ENCODE measurements around the gene PPP1R9B.

PPP1R9B gene

GRCh38 chr17:50100480-50100883 is 50.0 kb downstream of the PPP1R9B start:
- Histone ChIP-seq H3K79me2 (ENCODE audit: control insufficient read depth, insufficient read depth, low read length, unreplicated experiment) (no peaks in the 10 kb centered on the region), H3K27ac (ENCODE audit: low read depth, low read length) (no peak overlapping the region), H3K36me3 (ENCODE audit: insufficient read depth, low read length) (no peaks in the 10 kb centered on the region), H3K4me3 (ENCODE audit: low read depth, low read length) (no peak overlapping the region), H3K4me1 (ENCODE audit: control insufficient read depth, insufficient read depth, low read length, unreplicated experiment) (peaks cover 17% of the 10 kb centered on the region), H2AFZ (ENCODE audit: low read length, unreplicated experiment) (no peak overlapping the region), H3K27me3 (ENCODE audit: insufficient read depth, low read length) (no peaks in the 10 kb centered on the region)

- H3K4me1 ChIP-seq (ENCODE audit: control insufficient read depth, insufficient read depth, low read length, unreplicated experiment): peaks cover 22% of the 10 kb centered on the region
- H3K79me2 ChIP-seq (ENCODE audit: control insufficient read depth, insufficient read depth, low read length, unreplicated experiment): no peaks in the 10 kb centered on the region
- H3K27ac ChIP-seq (ENCODE audit: low read depth, low read length): no peak overlapping the region
- H3K36me3 ChIP-seq (ENCODE audit: insufficient read depth, low read length): no peaks in the 10 kb centered on the region
- H3K4me3 ChIP-seq (ENCODE audit: low read depth, low read length): no peak overlapping the region
- H2AFZ ChIP-seq (ENCODE audit: low read length, unreplicated experiment): no peak overlapping the region
- H3K27me3 ChIP-seq (ENCODE audit: insufficient read depth, low read length): no peaks in the 10 kb centered on the region
These were observed 51.5 kb downstream of the PPP1R9B start for GRCh38 chr17:50099003-50099402.

GRCh38 chr17:50098583-50098982 is 51.9 kb downstream of the PPP1R9B start:
- peaks cover 22% of the 10 kb centered on the region for H3K4me1 ChIP-seq (ENCODE audit: control insufficient read depth, insufficient read depth, low read length, unreplicated experiment)
- H3K27me3 ChIP-seq (ENCODE audit: insufficient read depth, low read length): no peaks in the 10 kb centered on the region
- H3K36me3 ChIP-seq (ENCODE audit: insufficient read depth, low read length): no peaks in the 10 kb centered on the region
- no peak overlapping the region for H2AFZ ChIP-seq (ENCODE audit: low read length, unreplicated experiment)
- H3K4me3 ChIP-seq (ENCODE audit: low read depth, low read length): no peak overlapping the region
- H3K79me2 ChIP-seq (ENCODE audit: control insufficient read depth, insufficient read depth, low read length, unreplicated experiment): no peaks in the 10 kb centered on the region
- no peak overlapping the region for H3K27ac ChIP-seq (ENCODE audit: low read depth, low read length)

GRCh38 chr17:50097926-50098325 is 52.6 kb downstream of the PPP1R9B start:
- H2AFZ ChIP-seq (ENCODE audit: low read length, unreplicated experiment): no peak overlapping the region
- no peaks in the 10 kb centered on the region for H3K36me3 ChIP-seq (ENCODE audit: insufficient read depth, low read length)
- H3K27ac ChIP-seq (ENCODE audit: low read depth, low read length): no peak overlapping the region
- no peaks in the 10 kb centered on the region for H3K79me2 ChIP-seq (ENCODE audit: control insufficient read depth, insufficient read depth, low read length, unreplicated experiment)
- no peaks in the 10 kb centered on the region for H3K27me3 ChIP-seq (ENCODE audit: insufficient read depth, low read length)
- H3K4me3 ChIP-seq (ENCODE audit: low read depth, low read length): no peak overlapping the region
- H3K4me1 ChIP-seq (ENCODE audit: control insufficient read depth, insufficient read depth, low read length, unreplicated experiment): peaks cover 22% of the 10 kb centered on the region

- no peaks in the 10 kb centered on the region for H3K27me3 ChIP-seq (ENCODE audit: insufficient read depth, low read length)
- no peak overlapping the region for H3K4me3 ChIP-seq (ENCODE audit: low read depth, low read length)
- no peaks in the 10 kb centered on the region for H3K79me2 ChIP-seq (ENCODE audit: control insufficient read depth, insufficient read depth, low read length, unreplicated experiment)
- H3K27ac ChIP-seq (ENCODE audit: low read depth, low read length): no peak overlapping the region
- H3K36me3 ChIP-seq (ENCODE audit: insufficient read depth, low read length): no peaks in the 10 kb centered on the region
- no peak overlapping the region for H2AFZ ChIP-seq (ENCODE audit: low read length, unreplicated experiment)
- peaks cover 21% of the 10 kb centered on the region for H3K4me1 ChIP-seq (ENCODE audit: control insufficient read depth, insufficient read depth, low read length, unreplicated experiment)
These were observed 53.0 kb downstream of the PPP1R9B start for GRCh38 chr17:50097455-50097854.

GRCh38 chr17:50096758-50097157 is 53.7 kb downstream of the PPP1R9B start:
- H3K4me1 ChIP-seq (ENCODE audit: control insufficient read depth, insufficient read depth, low read length, unreplicated experiment): peaks cover 14% of the 10 kb centered on the region
- H3K27ac ChIP-seq (ENCODE audit: low read depth, low read length): no peak overlapping the region
- H2AFZ ChIP-seq (ENCODE audit: low read length, unreplicated experiment): no peak overlapping the region
- no peaks in the 10 kb centered on the region for H3K79me2 ChIP-seq (ENCODE audit: control insufficient read depth, insufficient read depth, low read length, unreplicated experiment)
- H3K4me3 ChIP-seq (ENCODE audit: low read depth, low read length): no peak overlapping the region
- no peaks in the 10 kb centered on the region for H3K36me3 ChIP-seq (ENCODE audit: insufficient read depth, low read length)
- no peaks in the 10 kb centered on the region for H3K27me3 ChIP-seq (ENCODE audit: insufficient read depth, low read length)

GRCh38 chr17:50096092-50096491 is 54.4 kb downstream of the PPP1R9B start:
- H3K4me1 ChIP-seq (ENCODE audit: control insufficient read depth, insufficient read depth, low read length, unreplicated experiment): peaks cover 9% of the 10 kb centered on the region
- H3K27ac ChIP-seq (ENCODE audit: low read depth, low read length): no peak overlapping the region
- no peaks in the 10 kb centered on the region for H3K27me3 ChIP-seq (ENCODE audit: insufficient read depth, low read length)
- no peaks in the 10 kb centered on the region for H3K79me2 ChIP-seq (ENCODE audit: control insufficient read depth, insufficient read depth, low read length, unreplicated experiment)
- peak overlapping the region; percentile 94 for H2AFZ ChIP-seq (ENCODE audit: low read length, unreplicated experiment)
- H3K36me3 ChIP-seq (ENCODE audit: insufficient read depth, low read length): no peaks in the 10 kb centered on the region
- peak overlapping the region; percentile 83 for H3K4me3 ChIP-seq (ENCODE audit: low read depth, low read length)

- peak overlapping the region; percentile 94 for H2AFZ ChIP-seq (ENCODE audit: low read length, unreplicated experiment)
- H3K79me2 ChIP-seq (ENCODE audit: control insufficient read depth, insufficient read depth, low read length, unreplicated experiment): no peaks in the 10 kb centered on the region
- no peaks in the 10 kb centered on the region for H3K27me3 ChIP-seq (ENCODE audit: insufficient read depth, low read length)
- no peaks in the 10 kb centered on the region for H3K36me3 ChIP-seq (ENCODE audit: insufficient read depth, low read length)
- H3K27ac ChIP-seq (ENCODE audit: low read depth, low read length): no peak overlapping the region
- peaks cover 9% of the 10 kb centered on the region for H3K4me1 ChIP-seq (ENCODE audit: control insufficient read depth, insufficient read depth, low read length, unreplicated experiment)
- H3K4me3 ChIP-seq (ENCODE audit: low read depth, low read length): peak overlapping the region; percentile 83
These were observed 54.8 kb downstream of the PPP1R9B start for GRCh38 chr17:50095626-50096037.

GRCh38 chr17:50094753-50095619 is 55.5 kb downstream of the PPP1R9B start, which contains the start of gene PDK2:
Gene PDK2 (plus strand): TSS chr17:50095351. CDS start chr17:50095436, 85 bp downstream.
- peak within 1 kb of the TSS; percentile 26 for H3K27ac ChIP-seq (ENCODE audit: low read depth, low read length)
- no peaks in the 10 kb centered on the region for H3K27me3 ChIP-seq (ENCODE audit: insufficient read depth, low read length)
- no peaks in the 10 kb centered on the region for H3K79me2 ChIP-seq (ENCODE audit: control insufficient read depth, insufficient read depth, low read length, unreplicated experiment)

GRCh38 chr17:50094243-50094752 is 56.2 kb downstream of the PPP1R9B start:
- no peaks in the 10 kb centered on the region for H3K79me2 ChIP-seq (ENCODE audit: control insufficient read depth, insufficient read depth, low read length, unreplicated experiment)
- peak overlapping the region; percentile 83 for H3K4me3 ChIP-seq (ENCODE audit: low read depth, low read length)
- peaks cover 9% of the 10 kb centered on the region for H3K4me1 ChIP-seq (ENCODE audit: control insufficient read depth, insufficient read depth, low read length, unreplicated experiment)
- peak overlapping the region; percentile 26 for H3K27ac ChIP-seq (ENCODE audit: low read depth, low read length)
- H3K27me3 ChIP-seq (ENCODE audit: insufficient read depth, low read length): no peaks in the 10 kb centered on the region
- peak overlapping the region; percentile 70 for H2AFZ ChIP-seq (ENCODE audit: low read length, unreplicated experiment)
- no peaks in the 10 kb centered on the region for H3K36me3 ChIP-seq (ENCODE audit: insufficient read depth, low read length)

More at GRCh38 chr17:50094753-50095619, 55.5 kb downstream of the PPP1R9B start, which contains the start of gene PDK2:
- H3K4me1 ChIP-seq (ENCODE audit: control insufficient read depth, insufficient read depth, low read length, unreplicated experiment): peaks cover 9% of the 10 kb centered on the region
- H2AFZ ChIP-seq (ENCODE audit: low read length, unreplicated experiment): peak within 1 kb of the TSS; percentile 94
- H3K36me3 ChIP-seq (ENCODE audit: insufficient read depth, low read length): no peaks in the 10 kb centered on the region
- H3K4me3 ChIP-seq (ENCODE audit: low read depth, low read length): peak within 1 kb of the TSS; percentile 83

- Histone ChIP-seq H3K27ac (ENCODE audit: low read depth, low read length) (0 out of 2 replicates have a peak overlapping the region, but pooled peaks have one; percentile 5), H3K36me3 (ENCODE audit: insufficient read depth, low read length) (peaks cover 3% of the 10 kb centered on the region; the same call in 1 of the 2 replicates), H3K27me3 (ENCODE audit: insufficient read depth, low read length) (no peaks in the 10 kb centered on the region), H2AFZ (ENCODE audit: low read length, unreplicated experiment) (no peak overlapping the region), H3K4me1 (ENCODE audit: control insufficient read depth, insufficient read depth, low read length, unreplicated experiment) (peaks cover 9% of the 10 kb centered on the region), H3K4me3 (ENCODE audit: low read depth, low read length) (no peak overlapping the region), H3K79me2 (ENCODE audit: control insufficient read depth, insufficient read depth, low read length, unreplicated experiment) (no peaks in the 10 kb centered on the region)
These were observed 56.7 kb downstream of the PPP1R9B start for GRCh38 chr17:50093807-50094206.

All from ACC112 (cell line).